Glutamatergic neuron (in vitro differentiated cells): ENCODE data around the gene ATP11A. TPM values are rescaled to one million over a fixed set of nuclear protein-coding genes. Genes with fewer than 3 reads are reported as not detected.

Source experiments
- DNase-seq: peaks from one replicate; pipeline ENCODE4 v3.0.0; 2022
- H3K27ac Mint-ChIP-seq: one replicate; pipeline ENCODE4 v1.8.0; 2020; ENCODE audit warnings: mild to moderate bottlenecking, mixed read lengths, inconsistent platforms; ENCODE audit not compliant: unreplicated experiment
- H3K27me3 Mint-ChIP-seq: one replicate; pipeline ENCODE4 v1.8.0; 2020; ENCODE audit warnings: mild to moderate bottlenecking, moderate library complexity, mixed read lengths, inconsistent platforms; ENCODE audit not compliant: unreplicated experiment
- H3K36me3 Mint-ChIP-seq: one replicate; pipeline ENCODE4 v1.8.0; 2020; ENCODE audit warnings: mild to moderate bottlenecking, mixed read lengths, inconsistent platforms; ENCODE audit not compliant: unreplicated experiment
- H3K4me1 Mint-ChIP-seq: one replicate; pipeline ENCODE4 v1.8.0; 2020; ENCODE audit warnings: mild to moderate bottlenecking, low read depth, mixed read lengths, inconsistent platforms; ENCODE audit not compliant: unreplicated experiment
- H3K4me3 Mint-ChIP-seq: one replicate; pipeline ENCODE4 v1.8.0; 2020; ENCODE audit warnings: mild to moderate bottlenecking, mixed read lengths, inconsistent platforms; ENCODE audit not compliant: unreplicated experiment
- H3K9me3 Mint-ChIP-seq: one replicate; pipeline ENCODE4 v1.8.0; 2020; ENCODE audit warnings: mild to moderate bottlenecking, moderate library complexity, mixed read lengths, inconsistent platforms; ENCODE audit not compliant: unreplicated experiment
- total RNA-seq: library from RNA; stranded (reverse); fragmentation: NEBNext Ultra II Directional; extraction: Animal tissue kit (Norgen Biotek cat#: 25700); gene quantifications from one replicate; pipeline ENCODE4 v1.2.1, GENCODE V29; 2021; ENCODE audit not compliant: unreplicated experiment
- TF ChIP-seq, protein P1 (sequence below): fragments of 200-600 bp; sonication (generic); IDR thresholded peaks from one replicate; pipeline ENCODE4 v1.5.0; 2021; ENCODE audit not compliant: partially characterized antibody, unreplicated experiment

Gene ATP11A
- total RNA-seq, 1 donor from 2014 or later, result 127 TPM

GRCh38 chr13:112720814-112721197, 31.0 kb downstream of the ATP11A start:
- Mint-ChIP-seq H3K27ac (no peak overlapping the region), H3K9me3 (peaks cover 1% of the 10 kb centered on the region), H3K36me3 (peaks cover 13% of the 10 kb centered on the region), H3K4me3 (no peak overlapping the region), H3K27me3 (peaks cover 4% of the 10 kb centered on the region), H3K4me1 (peaks cover 9% of the 10 kb centered on the region)
- DNase-seq, result no peak
- TF ChIP-seq, protein P1, sequence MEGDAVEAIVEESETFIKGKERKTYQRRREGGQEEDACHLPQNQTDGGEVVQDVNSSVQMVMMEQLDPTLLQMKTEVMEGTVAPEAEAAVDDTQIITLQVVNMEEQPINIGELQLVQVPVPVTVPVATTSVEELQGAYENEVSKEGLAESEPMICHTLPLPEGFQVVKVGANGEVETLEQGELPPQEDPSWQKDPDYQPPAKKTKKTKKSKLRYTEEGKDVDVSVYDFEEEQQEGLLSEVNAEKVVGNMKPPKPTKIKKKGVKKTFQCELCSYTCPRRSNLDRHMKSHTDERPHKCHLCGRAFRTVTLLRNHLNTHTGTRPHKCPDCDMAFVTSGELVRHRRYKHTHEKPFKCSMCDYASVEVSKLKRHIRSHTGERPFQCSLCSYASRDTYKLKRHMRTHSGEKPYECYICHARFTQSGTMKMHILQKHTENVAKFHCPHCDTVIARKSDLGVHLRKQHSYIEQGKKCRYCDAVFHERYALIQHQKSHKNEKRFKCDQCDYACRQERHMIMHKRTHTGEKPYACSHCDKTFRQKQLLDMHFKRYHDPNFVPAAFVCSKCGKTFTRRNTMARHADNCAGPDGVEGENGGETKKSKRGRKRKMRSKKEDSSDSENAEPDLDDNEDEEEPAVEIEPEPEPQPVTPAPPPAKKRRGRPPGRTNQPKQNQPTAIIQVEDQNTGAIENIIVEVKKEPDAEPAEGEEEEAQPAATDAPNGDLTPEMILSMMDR, result no peak

GRCh38 chr13:112721198-112722104, 31.6 kb downstream of the ATP11A start:
- Mint-ChIP-seq H3K4me3 (no peak overlapping the region), H3K27ac (no peak overlapping the region), H3K36me3 (peaks cover 13% of the 10 kb centered on the region)

DNA sequence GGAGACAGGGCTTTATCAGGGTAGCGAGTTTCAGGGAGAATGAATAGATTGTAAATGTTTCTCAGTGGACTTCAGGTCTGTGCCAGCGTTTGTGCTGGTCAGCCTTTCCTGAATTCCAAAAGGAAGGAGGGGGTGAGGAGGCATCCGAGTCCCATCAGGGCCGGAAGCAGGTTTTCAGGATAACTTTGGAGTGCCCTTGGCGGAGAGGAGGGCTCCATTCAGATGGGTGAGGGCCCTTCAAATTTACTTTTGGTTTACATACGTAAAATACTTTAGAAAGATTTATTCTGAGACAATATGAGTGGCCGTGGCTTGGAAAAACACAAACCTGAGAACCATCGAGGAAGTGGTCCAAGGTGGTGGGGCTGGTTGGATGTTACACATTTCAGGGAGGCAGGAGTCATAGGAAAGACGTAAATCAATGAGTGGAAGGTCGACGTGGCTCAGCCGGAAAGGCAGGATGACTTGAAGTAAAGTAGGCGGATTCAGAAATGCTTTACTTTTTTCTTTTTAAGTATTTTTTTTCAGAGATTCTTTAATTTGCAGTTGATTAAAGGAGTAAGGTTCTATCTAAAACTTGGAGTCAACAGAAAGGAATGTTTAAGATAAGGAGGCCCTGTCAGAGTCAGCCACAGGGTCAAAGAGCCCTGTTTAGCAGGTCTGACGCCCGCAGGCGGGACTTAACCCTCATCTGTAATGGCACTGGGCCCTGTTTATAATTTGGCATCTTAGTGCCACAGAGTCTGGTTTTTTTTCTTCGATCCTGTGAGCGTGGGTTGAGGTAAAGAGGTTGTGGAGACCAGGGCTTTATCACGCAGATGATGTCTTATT, 32.8 kb downstream of the ATP11A start:
- DNase-seq, result no peak
- Mint-ChIP-seq H3K27me3 (peaks cover 6% of the 10 kb centered on the region), H3K27ac (no peak overlapping the region), H3K4me3 (no peak overlapping the region), H3K9me3 (no peaks in the 10 kb centered on the region), H3K4me1 (peaks cover 20% of the 10 kb centered on the region), H3K36me3 (peaks cover 13% of the 10 kb centered on the region)
- TF ChIP-seq, protein P1, result no peak

More at GRCh38 chr13:112721198-112722104, 31.6 kb downstream of the ATP11A start:
- H3K4me1 Mint-ChIP-seq, result peaks cover 15% of the 10 kb centered on the region
- H3K27me3 Mint-ChIP-seq, result peaks cover 6% of the 10 kb centered on the region
- DNase-seq, result no peak
- TF ChIP-seq, protein P1, result no peak
- peaks cover 1% of the 10 kb centered on the region for H3K9me3 Mint-ChIP-seq

- TF ChIP-seq, protein P1, result no peak
- DNase-seq, result no peak
- peaks cover 6% of the 10 kb centered on the region for H3K27me3 Mint-ChIP-seq
- H3K4me1 Mint-ChIP-seq, result peaks cover 24% of the 10 kb centered on the region
- H3K27ac Mint-ChIP-seq, result no peak overlapping the region
- no peaks in the 10 kb centered on the region for H3K9me3 Mint-ChIP-seq
- H3K4me3 Mint-ChIP-seq, result no peak overlapping the region
- H3K36me3 Mint-ChIP-seq, result peaks cover 13% of the 10 kb centered on the region
Measured at GRCh38 chr13:112723771-112724170, 33.9 kb downstream of the ATP11A start.
